HG03108 (cell line): ENCODE data around the gene MYO18A.
A peak's percentile ranks its signal among the peaks of the same experiment; 100 is the strongest.
"Not testable (repeated sequence)": the region's sequence is repeated elsewhere in the genome, so short reads cannot be mapped to it uniquely, and the experiment has no call there.

Source experiments
- ATAC-seq: cut with Tn5 transposase; IDR thresholded peaks from one replicate; pipeline ENCODE4 v1.9.1; 2021; ENCODE audit warnings: moderate library complexity; ENCODE audit not compliant: unreplicated experiment

The MYO18A gene

GRCh38 chr17:29180034-29180787 is at the start of gene MYO18A:
Gene MYO18A, minus strand, starts transcription at chr17:29180398. Its CDS starts 13,458 bp downstream, at chr17:29166940.
- peak; percentile 83 for ATAC-seq

- no peak for ATAC-seq
Observed at GRCh38 chr17:29225396-29225795, 45.2 kb upstream of the MYO18A start.

GRCh38 chr17:29221338-29221737 is 41.1 kb upstream of the MYO18A start:
- ATAC-seq = not testable (repeated sequence)

GRCh38 chr17:29219378-29220047 is 39.3 kb upstream of the MYO18A start:
- ATAC-seq = no peak

- ATAC-seq = no peak
Observed at GRCh38 chr17:29216856-29217255, 36.7 kb upstream of the MYO18A start.

- no peak for ATAC-seq
Observed at GRCh38 chr17:29216181-29216580, 36.0 kb upstream of the MYO18A start.

GRCh38 chr17:29215717-29216116 is 35.5 kb upstream of the MYO18A start:
- no peak for ATAC-seq

GRCh38 chr17:29215174-29215573 is 35.0 kb upstream of the MYO18A start:
- ATAC-seq = no peak

- no peak for ATAC-seq
Observed at GRCh38 chr17:29214215-29215146, 34.3 kb upstream of the MYO18A start.

GRCh38 chr17:29212681-29213121 is 32.5 kb upstream of the MYO18A start:
- no peak for ATAC-seq

- no peak for ATAC-seq
Observed at GRCh38 chr17:29212094-29212631, 32.0 kb upstream of the MYO18A start.

- no peak for ATAC-seq
Observed at GRCh38 chr17:29210879-29211278, 30.7 kb upstream of the MYO18A start.

GRCh38 chr17:29209073-29209472 is 28.9 kb upstream of the MYO18A start:
- ATAC-seq = no peak

GRCh38 chr17:29207975-29208374 is 27.8 kb upstream of the MYO18A start:
- ATAC-seq = no peak

- ATAC-seq = no peak
Observed at GRCh38 chr17:29205047-29205446, 24.8 kb upstream of the MYO18A start.

- not testable (repeated sequence) for ATAC-seq
Observed at GRCh38 chr17:29204068-29204804, 24.0 kb upstream of the MYO18A start.

- no peak for ATAC-seq
Observed at GRCh38 chr17:29197516-29198272, 17.5 kb upstream of the MYO18A start.

- ATAC-seq = no peak
Observed at GRCh38 chr17:29196769-29197515, 16.7 kb upstream of the MYO18A start.
